Ascending aorta (tissue), 2 donors: ENCODE results near the gene FCSK. TPM values are rescaled to one million over a fixed set of nuclear protein-coding genes. Genes with fewer than 3 reads are reported as not detected.

Experiments
- DNase-seq, 2 donors: peaks; one replicate each; pipeline ENCODE4 v3.0.0-alpha.2; 2019; ENCODE audit warnings: low spot score in 2 of 2
- H3K27ac ChIP-seq, 2 donors: fragments of 200-600 bp; sonication (generic); one replicate each; pipeline ENCODE4 v1.5.1; 2016 to 2017; ENCODE audit warnings: mild to moderate bottlenecking in 1 of 2
- H3K27me3 ChIP-seq: fragments of 200-600 bp; sonication (generic); one replicate; pipeline ENCODE4 v1.5.1; 2017
- H3K36me3 ChIP-seq, 2 donors: fragments of 200-600 bp; sonication (generic); one replicate each; pipeline ENCODE4 v1.5.1; 2016
- H3K4me1 ChIP-seq, 2 donors: fragments of 200-600 bp; sonication (generic); one replicate each; pipeline ENCODE4 v1.5.1; 2016 to 2017; ENCODE audit warnings: mild to moderate bottlenecking in 1 of 2
- H3K4me3 ChIP-seq, 2 donors: fragments of 200-600 bp; sonication (generic); one replicate each; pipeline ENCODE4 v1.5.1; 2016 to 2017; ENCODE audit warnings: mild to moderate bottlenecking in 1 of 2
- H3K9me3 ChIP-seq, 2 donors: fragments of 200-600 bp; sonication (generic); one replicate each; pipeline ENCODE4 v1.5.1; 2016
- intact Hi-C: fragments of 100-400 bp; cut with DNase I; formaldehyde crosslinking; loops from one replicate; pipeline ENCODE4 v1.15.1; 2023
- total RNA-seq: library from RNA; depleted of rRNA; stranded (reverse); fragments of >200 nt; gene quantifications from one replicate; pipeline ENCODE4 v1.1.0, GENCODE V29; 2016
- TF ChIP-seq, protein P1 (sequence below), 3 experiments: fragments of 200-600 bp in 2 of 3; fragments of 450-650 bp in 1 of 3; sonication (generic) in 2 of 3; IDR thresholded peaks; one replicate each; pipeline ENCODE4 v1.5.1; 2016 to 2019; ENCODE audit warnings: antibody characterized with exemption in 3 of 3, mild to moderate bottlenecking in 1 of 3, moderate library complexity in 1 of 3

FCSK gene
- total RNA-seq, 1 donor from 2014 or later = 54.5 TPM

DNA sequence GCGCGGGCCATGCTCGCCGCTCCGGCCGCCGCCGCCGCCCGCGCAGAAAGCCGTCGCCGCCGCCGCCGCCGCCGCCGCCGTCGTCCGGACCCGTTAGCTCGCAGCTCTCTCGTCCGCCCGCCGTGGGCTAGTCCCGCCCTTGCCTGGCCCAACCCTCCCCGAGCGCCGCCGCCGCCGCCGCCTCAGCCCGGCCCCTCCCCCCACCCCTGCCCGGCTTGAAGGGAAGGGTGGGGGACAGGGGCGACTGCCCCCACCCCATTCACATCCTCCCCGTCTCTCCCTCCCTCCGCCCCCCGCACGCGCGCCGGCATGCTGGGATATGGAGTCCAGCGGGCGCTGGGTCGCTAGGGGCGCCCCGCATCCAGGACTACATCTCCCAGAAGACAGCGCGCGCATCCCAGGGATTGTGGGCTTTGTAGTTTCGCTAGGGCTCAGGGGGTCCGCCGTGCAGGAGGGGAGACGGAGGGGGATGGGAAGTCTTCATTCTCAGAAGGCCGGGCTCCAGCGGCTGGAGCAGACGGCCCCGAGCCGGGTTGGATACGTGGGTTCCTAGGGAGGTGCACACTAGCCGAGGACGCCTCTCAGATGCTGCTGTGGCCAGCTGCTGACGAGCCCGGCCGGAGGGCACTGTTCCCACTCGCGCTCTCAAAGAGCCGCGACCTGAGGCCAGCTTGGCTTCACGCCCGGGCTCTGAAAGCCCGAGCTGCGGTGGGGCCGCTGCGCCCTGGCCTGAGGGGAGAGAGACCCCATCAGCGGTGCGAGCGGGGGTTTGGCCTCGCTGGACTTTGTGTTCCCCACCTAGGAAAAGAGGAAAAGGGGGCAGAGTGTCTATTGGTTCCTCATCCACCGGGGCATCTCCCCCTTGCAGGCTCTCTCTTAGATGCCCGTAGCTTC lies 15.2 kb upstream of the FCSK start, which contains the start of gene ST3GAL2:
TSS of gene ST3GAL2 (minus strand) at position 132 of the 894 bp plus-strand sequence. CDS start 40,570 bp downstream, outside the sequence.
- Histone ChIP-seq H3K36me3 (peaks cover 0 to 4% of the 10 kb centered on the region in 2 donors), H3K4me1 (peaks cover 0 to 20% of the 10 kb centered on the region in 2 donors), H3K27me3 (no peaks in the 10 kb centered on the region), H3K9me3 (no peaks in the 10 kb centered on the region), H3K27ac (peak within 1 kb of the TSS; percentile 67 to 76), H3K4me3 (peak within 1 kb of the TSS; percentile 95 to 97)
- DNase-seq = peak; percentile 85 to 97
- TF ChIP-seq, protein P1, sequence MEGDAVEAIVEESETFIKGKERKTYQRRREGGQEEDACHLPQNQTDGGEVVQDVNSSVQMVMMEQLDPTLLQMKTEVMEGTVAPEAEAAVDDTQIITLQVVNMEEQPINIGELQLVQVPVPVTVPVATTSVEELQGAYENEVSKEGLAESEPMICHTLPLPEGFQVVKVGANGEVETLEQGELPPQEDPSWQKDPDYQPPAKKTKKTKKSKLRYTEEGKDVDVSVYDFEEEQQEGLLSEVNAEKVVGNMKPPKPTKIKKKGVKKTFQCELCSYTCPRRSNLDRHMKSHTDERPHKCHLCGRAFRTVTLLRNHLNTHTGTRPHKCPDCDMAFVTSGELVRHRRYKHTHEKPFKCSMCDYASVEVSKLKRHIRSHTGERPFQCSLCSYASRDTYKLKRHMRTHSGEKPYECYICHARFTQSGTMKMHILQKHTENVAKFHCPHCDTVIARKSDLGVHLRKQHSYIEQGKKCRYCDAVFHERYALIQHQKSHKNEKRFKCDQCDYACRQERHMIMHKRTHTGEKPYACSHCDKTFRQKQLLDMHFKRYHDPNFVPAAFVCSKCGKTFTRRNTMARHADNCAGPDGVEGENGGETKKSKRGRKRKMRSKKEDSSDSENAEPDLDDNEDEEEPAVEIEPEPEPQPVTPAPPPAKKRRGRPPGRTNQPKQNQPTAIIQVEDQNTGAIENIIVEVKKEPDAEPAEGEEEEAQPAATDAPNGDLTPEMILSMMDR (IDR thresholded peaks at IDR 0.05) = peak in 2 of 3 experiments; percentile 23 to 28
- intact Hi-C loops = loop anchor here (1.0 kb wide), 2 partner anchors 15 to 58 kb away; partner anchors contain the start of gene FCSK

DNA sequence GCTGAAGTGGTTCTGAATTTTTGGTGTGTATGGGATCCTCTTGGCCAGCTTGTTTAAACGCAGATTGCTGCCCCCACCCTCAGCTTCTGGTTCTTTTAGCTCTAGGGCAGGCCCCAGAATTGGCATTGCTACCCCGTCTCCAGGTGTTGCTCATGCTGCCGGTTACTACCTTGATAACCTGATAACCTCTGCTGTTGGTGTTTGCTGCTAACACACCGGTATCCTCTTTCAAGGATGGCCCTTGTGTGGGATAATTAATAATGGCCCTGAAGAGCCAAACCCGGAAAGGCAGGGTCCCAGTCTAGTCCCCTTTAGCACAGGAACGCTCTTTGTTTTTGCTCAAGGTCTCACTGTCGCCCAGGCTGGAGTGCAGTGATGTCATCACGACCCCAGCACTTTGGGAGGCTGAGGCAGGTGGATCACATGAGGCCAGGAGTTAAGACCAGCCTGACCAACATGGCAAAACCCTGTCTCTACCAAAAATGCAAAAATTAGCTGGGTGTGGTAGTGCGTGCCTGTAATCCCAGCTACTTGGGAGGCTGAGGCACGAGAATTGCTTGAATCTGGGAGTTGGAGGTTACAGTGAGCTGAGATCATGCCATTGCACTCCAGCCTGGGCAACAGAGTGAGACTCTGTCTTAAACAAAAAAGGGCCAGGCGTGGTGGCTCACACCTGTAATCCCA lies 14.2 kb upstream of the FCSK start:
- Histone ChIP-seq H3K36me3 (no peaks in the 10 kb centered on the region), H3K4me1 (peaks cover 0 to 10% of the 10 kb centered on the region in 2 donors), H3K27me3 (no peaks in the 10 kb centered on the region), H3K4me3 (no peak overlapping the region), H3K9me3 (no peaks in the 10 kb centered on the region), H3K27ac (peak overlapping the region in 1 of 2 donors; percentile 76)
- intact Hi-C loops = no loop called here
- TF ChIP-seq, protein P1 (IDR thresholded peaks at IDR 0.05) = no peak
- no peak for DNase-seq

DNA sequence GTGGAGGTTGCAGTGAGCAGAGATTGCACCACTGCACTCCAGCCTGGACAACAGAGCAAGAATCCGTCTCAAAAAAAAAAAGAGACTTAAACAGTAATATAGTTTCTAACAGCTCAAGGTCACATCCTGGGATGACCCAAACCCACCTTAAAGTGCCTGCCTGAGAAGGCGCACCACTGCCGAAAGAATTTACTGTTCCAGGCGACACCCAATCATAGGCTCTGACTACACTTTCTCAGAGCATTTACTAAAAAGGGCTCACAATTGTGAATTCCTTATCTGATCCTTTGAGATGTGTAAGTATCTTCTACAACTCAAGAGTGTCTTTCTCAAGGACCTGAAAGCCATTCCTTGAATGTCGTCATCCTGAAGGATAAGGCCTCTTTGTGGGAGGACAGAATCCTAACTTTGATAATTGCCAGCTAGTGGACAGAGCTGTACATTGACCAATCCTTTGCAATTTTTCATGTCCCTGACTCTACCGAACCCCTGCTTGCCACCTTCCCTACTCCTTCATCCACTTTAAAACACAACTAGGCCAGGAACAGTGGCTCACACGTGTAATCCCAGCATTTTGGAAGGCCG lies 12.9 kb upstream of the FCSK start:
- H3K4me1 ChIP-seq = peaks cover 0 to 9% of the 10 kb centered on the region in 2 donors
- no peak overlapping the region for H3K27ac ChIP-seq
- H3K4me3 ChIP-seq = no peak overlapping the region
- intact Hi-C loops = no loop called here
- H3K9me3 ChIP-seq = no peaks in the 10 kb centered on the region
- no peaks in the 10 kb centered on the region for H3K36me3 ChIP-seq
- H3K27me3 ChIP-seq = no peaks in the 10 kb centered on the region
- TF ChIP-seq, protein P1 (IDR thresholded peaks at IDR 0.05) = no peak
- DNase-seq = no peak

DNA sequence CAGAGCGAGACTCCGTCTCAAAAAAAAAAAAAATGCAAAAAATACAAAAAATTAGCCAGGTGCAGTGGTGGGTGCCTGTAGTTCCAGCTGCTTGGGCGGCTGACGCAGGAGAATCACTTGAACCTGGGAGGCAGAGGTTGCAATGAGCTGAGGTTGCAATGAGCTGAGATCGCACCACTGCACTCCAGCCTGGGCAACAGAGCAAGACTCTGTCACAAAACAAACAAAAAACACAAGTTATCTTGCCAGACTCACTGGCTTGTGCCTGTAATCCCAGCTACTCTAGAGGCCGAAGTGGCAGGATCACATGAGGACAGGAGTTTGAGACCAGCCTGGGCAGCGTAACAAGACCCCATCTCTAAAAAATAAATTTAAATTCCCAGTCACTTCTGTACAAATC lies 12.1 kb upstream of the FCSK start:
- TF ChIP-seq, protein P1 (IDR thresholded peaks at IDR 0.05) = no peak
- no peak for DNase-seq
- Histone ChIP-seq H3K27ac (no peak overlapping the region), H3K4me1 (peaks cover 0 to 5% of the 10 kb centered on the region in 2 donors), H3K27me3 (no peaks in the 10 kb centered on the region), H3K4me3 (no peak overlapping the region), H3K36me3 (no peaks in the 10 kb centered on the region), H3K9me3 (no peaks in the 10 kb centered on the region)
- intact Hi-C loops = no loop called here

GRCh38 chr16:70444249-70445063 lies 9.9 kb upstream of the FCSK start:
- H3K4me3 ChIP-seq = no peak overlapping the region
- no peak overlapping the region for H3K27ac ChIP-seq
- intact Hi-C loops = no loop called here
- peaks cover 0 to 3% of the 10 kb centered on the region in 2 donors for H3K4me1 ChIP-seq
- no peak for DNase-seq
- no peaks in the 10 kb centered on the region for H3K27me3 ChIP-seq
- no peaks in the 10 kb centered on the region for H3K36me3 ChIP-seq
- H3K9me3 ChIP-seq = no peaks in the 10 kb centered on the region
- TF ChIP-seq, protein P1 (IDR thresholded peaks at IDR 0.05) = no peak
